Measurements from ENCODE around the gene TP73.
A peak's percentile ranks its signal among the peaks of the same experiment; 100 is the strongest.

Gene TP73

GRCh38 chr1:3776231-3776961 lies 124.1 kb downstream of the TP73 start:
- peak overlapping the region; percentile 25 for H3K27ac ChIP-seq
- ChIA-PET CTCF (no interaction called here), POLR2A (ENCODE audit: low non-redundant PET) (no interaction called here)
- no peak for TF ChIP-seq CTCF (conservative IDR thresholded peaks at IDR 0.05; ENCODE audit: low read depth)
- DNase-seq (ENCODE audit: low spot score), result no peak

- no peak for TF ChIP-seq CTCF (conservative IDR thresholded peaks at IDR 0.05; ENCODE audit: low read depth)
- peak overlapping the region; percentile 25 for H3K27ac ChIP-seq
- DNase-seq (ENCODE audit: low spot score), result no peak
- POLR2A ChIA-PET (ENCODE audit: low non-redundant PET), result no interaction called here
- CTCF ChIA-PET, result no interaction called here
These were observed 124.8 kb downstream of the TP73 start for GRCh38 chr1:3777078-3777547.

GRCh38 chr1:3777647-3778589 lies 125.6 kb downstream of the TP73 start:
- POLR2A ChIA-PET (ENCODE audit: low non-redundant PET), result interaction anchor here (0.6 kb wide), 1 partner anchor 20 kb away, joined by 8 read pairs; no protein-coding TSS in a partner anchor
- peak overlapping the region; percentile 25 for H3K27ac ChIP-seq
- no peak for DNase-seq (ENCODE audit: low spot score)
- CTCF ChIA-PET, result interaction anchor here (0.6 kb wide), 1 partner anchor 133 kb away, joined by 5 read pairs; no protein-coding TSS in a partner anchor
- TF ChIP-seq CTCF (conservative IDR thresholded peaks at IDR 0.05; ENCODE audit: low read depth), result no peak

GRCh38 chr1:3778590-3779264 lies 126.4 kb downstream of the TP73 start:
- TF ChIP-seq CTCF (conservative IDR thresholded peaks at IDR 0.05; ENCODE audit: low read depth), result no peak
- H3K27ac ChIP-seq, result peak overlapping the region; percentile 38
- POLR2A ChIA-PET (ENCODE audit: low non-redundant PET), result interaction anchor here (0.6 kb wide), 1 partner anchor 21 kb away, joined by 8 read pairs; no protein-coding TSS in a partner anchor
- no peak for DNase-seq (ENCODE audit: low spot score)
- CTCF ChIA-PET, result interaction anchor here (0.6 kb wide), 1 partner anchor 133 kb away, joined by 5 read pairs; no protein-coding TSS in a partner anchor

GRCh38 chr1:3779265-3779911 lies 127.1 kb downstream of the TP73 start:
- no peak for TF ChIP-seq CTCF (conservative IDR thresholded peaks at IDR 0.05; ENCODE audit: low read depth)
- no peak for DNase-seq (ENCODE audit: low spot score)
- H3K27ac ChIP-seq, result peak overlapping the region; percentile 38
- ChIA-PET CTCF (no interaction called here), POLR2A (ENCODE audit: low non-redundant PET) (no interaction called here)

All from RWPE1 (cell line).